SK-N-SH (cell line): ENCODE results near the gene TJP1. TPM values are rescaled to one million over a fixed set of nuclear protein-coding genes. Genes with fewer than 3 reads are reported as not detected.

ENCODE experiments used
- CTCF ChIA-PET: fragments of 300-600, 350-600 bp; formaldehyde crosslinking; extraction: SDS; loops from one replicate; lab custom pipeline; 2021; lab: Yijun Ruan, JAX
- POLR2A ChIA-PET: fragments of 350-600 bp; sonication (Branson Sonifier 250); formaldehyde crosslinking; extraction: SDS; loops from one replicate; lab custom pipeline; 2020; ENCODE audit warnings: antibody characterized with exemption, inconsistent platforms; lab: Yijun Ruan, JAX
- DNase-seq: peaks from one replicate; pipeline ENCODE4 v3.0.0; 2012
- H2AFZ ChIP-seq: fragments of 200-600 bp; sonication (generic); 2 replicates; pipeline ENCODE4 v1.8.1; 2016; ENCODE audit warnings: antibody characterized with exemption, mild to moderate bottlenecking, low read depth
- H3F3A ChIP-seq: fragments of 200-600 bp; sonication (generic); replicated peaks from 2 replicates; pipeline ENCODE3; 2016; ENCODE audit warnings: antibody characterized with exemption, mild to moderate bottlenecking; ENCODE audit not compliant: insufficient read depth
- H3K27ac ChIP-seq, 2 experiments: fragments of 200-500 bp in 1 of 2; fragments of 200-600 bp in 1 of 2; sonication (Bioruptor generic) in 1 of 2; sonication (generic), shearing (Covaris generic) in 1 of 2; 2 replicates each; pipeline versions ENCODE4 v1.5.1 to v1.6.1; 2014 to 2016; ENCODE audit warnings: low read depth in 2 of 2, inconsistent platforms in 1 of 2, low read length in 1 of 2, mild to moderate bottlenecking in 1 of 2, mixed read lengths in 1 of 2
- H3K27me3 ChIP-seq: fragments of 200-600 bp; sonication (generic), shearing (Covaris generic); 2 replicates; pipeline ENCODE4 v1.6.1; 2016; ENCODE audit warnings: mixed run types; ENCODE audit not compliant: insufficient read depth
- H3K36me3 ChIP-seq, 2 experiments: fragments of 200-500 bp in 1 of 2; fragments of 200-600 bp in 1 of 2; sonication (Bioruptor generic) in 1 of 2; sonication (generic) in 1 of 2; replicated peaks in 1 of 2; 2 replicates each; pipeline versions ENCODE3 to v1.5.1; 2014 to 2016; ENCODE audit warnings: low read length in 1 of 2, mild to moderate bottlenecking in 1 of 2; ENCODE audit not compliant: insufficient read depth in 2 of 2, control insufficient read depth in 1 of 2
- H3K4me1 ChIP-seq, 2 experiments: fragments of 200-500 bp in 1 of 2; fragments of 200-600 bp in 1 of 2; sonication (Bioruptor generic) in 1 of 2; sonication (generic), shearing (Covaris generic) in 1 of 2; 2 replicates each; pipeline versions ENCODE4 v1.5.1 to v1.6.1; 2014 to 2016; ENCODE audit warnings: low read depth in 1 of 2, low read length in 1 of 2, mixed run types in 1 of 2; ENCODE audit not compliant: insufficient read depth in 2 of 2, control insufficient read depth in 1 of 2
- H3K4me2 ChIP-seq: fragments of 200-600 bp; sonication (generic), shearing (Covaris generic); 2 replicates; pipeline ENCODE4 v1.6.1; 2017; ENCODE audit warnings: mixed run types
- H3K4me3 ChIP-seq, 2 experiments: fragments of 200-500 bp in 1 of 2; fragments of 200-600 bp in 1 of 2; sonication (Bioruptor generic) in 1 of 2; sonication (generic), shearing (Covaris generic) in 1 of 2; 2 replicates each; pipeline versions ENCODE4 v1.5.1 to v1.8.1; 2014 to 2016; ENCODE audit warnings: low read depth in 2 of 2, inconsistent platforms in 1 of 2, low read length in 1 of 2, mild to moderate bottlenecking in 1 of 2, mixed read lengths in 1 of 2, moderate library complexity in 1 of 2
- H3K79me2 ChIP-seq: fragments of 200-600 bp; sonication (generic); 2 replicates; pipeline ENCODE4 v1.8.1; 2017; ENCODE audit warnings: mild to moderate bottlenecking; ENCODE audit not compliant: insufficient read depth
- H3K9ac ChIP-seq: fragments of 200-600 bp; sonication (generic); 2 replicates; pipeline ENCODE4 v1.6.1; 2017; ENCODE audit warnings: mixed run types
- H3K9me2 ChIP-seq: fragments of 200-600 bp; sonication (generic); 2 replicates; pipeline ENCODE4 v1.6.1; 2017; ENCODE audit warnings: mixed run types
- H3K9me3 ChIP-seq: fragments of 200-600 bp; sonication (generic); 2 replicates; pipeline ENCODE4 v1.6.1; 2017; ENCODE audit warnings: mixed run types, mild to moderate bottlenecking, moderate library complexity
- H4K20me1 ChIP-seq: fragments of 200-600 bp; sonication (generic); 2 replicates; pipeline ENCODE4 v1.6.1; 2017; ENCODE audit warnings: mild to moderate bottlenecking, mixed run types; ENCODE audit not compliant: insufficient read depth
- CHD2 ChIP-seq: fragments of 150-350 bp; IDR thresholded peaks from 2 replicates; pipeline ENCODE4 v1.6.1; 2018; ENCODE audit warnings: low read length; ENCODE audit not compliant: partially characterized antibody
- EP300 ChIP-seq, 2 experiments: IDR thresholded peaks; 2 replicates each; pipeline versions ENCODE4 v1.4.0 to v1.6.1; 2012; ENCODE audit warnings: borderline replicate concordance in 1 of 2, low read depth in 1 of 2, low read length in 1 of 2
- FOSL2 ChIP-seq: IDR thresholded peaks from 2 replicates; pipeline ENCODE4 v1.4.0; 2012; ENCODE audit warnings: low read depth, mild to moderate bottlenecking, moderate library complexity, borderline replicate concordance
- GATA2 ChIP-seq: sonication (generic); formaldehyde crosslinking; IDR thresholded peaks from 2 replicates; pipeline ENCODE4 v1.5.0; 2020; ENCODE audit warnings: mild to moderate bottlenecking, missing genetic modification reagents
- MXI1 ChIP-seq: IDR thresholded peaks from 2 replicates; pipeline ENCODE4 v1.6.1; 2012; ENCODE audit warnings: mild to moderate bottlenecking, low read depth, low read length, improper control_type of control experiment
- NFIC ChIP-seq: IDR thresholded peaks from 2 replicates; pipeline ENCODE4 v1.4.0; 2012; ENCODE audit warnings: borderline replicate concordance
- RCOR1 ChIP-seq: fragments of 150-350 bp; IDR thresholded peaks from 2 replicates; pipeline ENCODE4 v1.6.1; 2017; ENCODE audit warnings: antibody characterized with exemption, low read length
- RXRA ChIP-seq: IDR thresholded peaks from 2 replicates; pipeline ENCODE4 v1.4.0; 2012; ENCODE audit warnings: low read depth, mild to moderate bottlenecking, borderline replicate concordance
- SIN3A ChIP-seq: IDR thresholded peaks from 2 replicates; pipeline ENCODE4 v1.6.1; 2012; ENCODE audit warnings: low read depth, mild to moderate bottlenecking, low read length, moderate library complexity, borderline replicate concordance
- TAF1 ChIP-seq: IDR thresholded peaks from 2 replicates; pipeline ENCODE4 v1.6.1; 2012; ENCODE audit warnings: low read depth, mild to moderate bottlenecking, low read length, moderate library complexity, borderline replicate concordance
- TCF12 ChIP-seq: IDR thresholded peaks from 2 replicates; pipeline ENCODE4 v1.4.0; 2012
- TEAD4 ChIP-seq: IDR thresholded peaks from 2 replicates; pipeline ENCODE4 v1.4.0; 2012; ENCODE audit warnings: mild to moderate bottlenecking, borderline replicate concordance; ENCODE audit not compliant: insufficient read depth
- YY1 ChIP-seq: IDR thresholded peaks from 2 replicates; pipeline ENCODE4 v1.4.0; 2012; ENCODE audit warnings: low read depth, mild to moderate bottlenecking
- WGBS: methylation state at CpG from one replicate; pipeline ENCODE4 v1.1.6; 2017; ENCODE audit warnings: low lambda C conversion rate; 5-methylcytosine and 5-hydroxymethylcytosine counted together
- polyA plus RNA-seq, 3 experiments: library from polyadenylated mRNA; depleted of rRNA; stranded (reverse); fragments of >200 nt; gene quantifications; 2 replicates each; pipeline ENCODE4 v1.2.3, GENCODE V29; 2012
- TF ChIP-seq, protein P1 (sequence below): fragments of 150-350 bp; IDR thresholded peaks from 2 replicates; pipeline ENCODE4 v1.6.1; 2017; ENCODE audit warnings: antibody characterized with exemption, low read length, low read depth, borderline replicate concordance
- TF ChIP-seq, protein P2 (sequence below): fragments of 200-600 bp; sonication (generic); IDR thresholded peaks from 2 replicates; pipeline ENCODE4 v1.6.1; 2017; ENCODE audit warnings: antibody characterized with exemption, mild to moderate bottlenecking, moderate library complexity
- TF ChIP-seq, protein P3 (sequence below): IDR thresholded peaks from 2 replicates; pipeline ENCODE4 v1.4.0; 2012; ENCODE audit warnings: low read depth
- TF ChIP-seq, protein P4 (sequence below): fragments of 150-350 bp; IDR thresholded peaks from 2 replicates; pipeline ENCODE4 v1.6.1; 2016; ENCODE audit warnings: mild to moderate bottlenecking, low read depth, low read length
- TF ChIP-seq, protein P5 (sequence below): IDR thresholded peaks from 2 replicates; pipeline ENCODE4 v1.4.0; 2012; ENCODE audit warnings: low read depth, borderline replicate concordance
- TF ChIP-seq, protein P6 (sequence below): IDR thresholded peaks from 2 replicates; pipeline ENCODE4 v1.6.1; 2012; ENCODE audit warnings: mild to moderate bottlenecking, low read depth, low read length, moderate library complexity

The TJP1 gene
- polyA plus RNA-seq, 1 of the 3 experiments (the other 2 are of a cell fraction), result 17.5 TPM

DNA sequence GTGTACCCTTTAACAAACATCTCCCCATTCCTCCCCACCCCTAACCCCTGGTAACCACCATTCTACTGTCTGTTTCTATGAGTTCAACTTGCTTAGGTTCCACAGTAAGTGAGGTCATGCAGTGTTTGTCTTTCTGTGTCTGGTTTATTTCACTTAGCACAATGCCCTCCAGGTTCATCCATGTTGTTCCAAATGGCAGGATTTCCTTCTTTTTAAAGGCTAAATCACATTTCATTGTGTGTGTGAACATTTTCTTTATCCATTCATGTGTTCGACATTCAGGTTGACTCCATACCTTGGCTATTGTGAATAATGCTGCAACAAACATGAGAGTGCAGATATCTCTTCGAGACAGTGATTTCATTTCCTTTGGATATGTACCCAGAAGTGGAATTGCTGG lies 62.7 kb downstream of the TJP1 start (continued):
- TF ChIP-seq, protein P1, sequence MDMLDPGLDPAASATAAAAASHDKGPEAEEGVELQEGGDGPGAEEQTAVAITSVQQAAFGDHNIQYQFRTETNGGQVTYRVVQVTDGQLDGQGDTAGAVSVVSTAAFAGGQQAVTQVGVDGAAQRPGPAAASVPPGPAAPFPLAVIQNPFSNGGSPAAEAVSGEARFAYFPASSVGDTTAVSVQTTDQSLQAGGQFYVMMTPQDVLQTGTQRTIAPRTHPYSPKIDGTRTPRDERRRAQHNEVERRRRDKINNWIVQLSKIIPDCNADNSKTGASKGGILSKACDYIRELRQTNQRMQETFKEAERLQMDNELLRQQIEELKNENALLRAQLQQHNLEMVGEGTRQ, result no peak
- TF ChIP-seq SIN3A (no peak), FOSL2 (no peak), EP300 (IDR thresholded peaks at IDR 0.05; ENCODE audit: borderline replicate concordance in 1 of 2, low read depth in 1 of 2, low read length in 1 of 2) (no peak)
- TF ChIP-seq, protein P2, sequence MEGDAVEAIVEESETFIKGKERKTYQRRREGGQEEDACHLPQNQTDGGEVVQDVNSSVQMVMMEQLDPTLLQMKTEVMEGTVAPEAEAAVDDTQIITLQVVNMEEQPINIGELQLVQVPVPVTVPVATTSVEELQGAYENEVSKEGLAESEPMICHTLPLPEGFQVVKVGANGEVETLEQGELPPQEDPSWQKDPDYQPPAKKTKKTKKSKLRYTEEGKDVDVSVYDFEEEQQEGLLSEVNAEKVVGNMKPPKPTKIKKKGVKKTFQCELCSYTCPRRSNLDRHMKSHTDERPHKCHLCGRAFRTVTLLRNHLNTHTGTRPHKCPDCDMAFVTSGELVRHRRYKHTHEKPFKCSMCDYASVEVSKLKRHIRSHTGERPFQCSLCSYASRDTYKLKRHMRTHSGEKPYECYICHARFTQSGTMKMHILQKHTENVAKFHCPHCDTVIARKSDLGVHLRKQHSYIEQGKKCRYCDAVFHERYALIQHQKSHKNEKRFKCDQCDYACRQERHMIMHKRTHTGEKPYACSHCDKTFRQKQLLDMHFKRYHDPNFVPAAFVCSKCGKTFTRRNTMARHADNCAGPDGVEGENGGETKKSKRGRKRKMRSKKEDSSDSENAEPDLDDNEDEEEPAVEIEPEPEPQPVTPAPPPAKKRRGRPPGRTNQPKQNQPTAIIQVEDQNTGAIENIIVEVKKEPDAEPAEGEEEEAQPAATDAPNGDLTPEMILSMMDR, result no peak

DNA sequence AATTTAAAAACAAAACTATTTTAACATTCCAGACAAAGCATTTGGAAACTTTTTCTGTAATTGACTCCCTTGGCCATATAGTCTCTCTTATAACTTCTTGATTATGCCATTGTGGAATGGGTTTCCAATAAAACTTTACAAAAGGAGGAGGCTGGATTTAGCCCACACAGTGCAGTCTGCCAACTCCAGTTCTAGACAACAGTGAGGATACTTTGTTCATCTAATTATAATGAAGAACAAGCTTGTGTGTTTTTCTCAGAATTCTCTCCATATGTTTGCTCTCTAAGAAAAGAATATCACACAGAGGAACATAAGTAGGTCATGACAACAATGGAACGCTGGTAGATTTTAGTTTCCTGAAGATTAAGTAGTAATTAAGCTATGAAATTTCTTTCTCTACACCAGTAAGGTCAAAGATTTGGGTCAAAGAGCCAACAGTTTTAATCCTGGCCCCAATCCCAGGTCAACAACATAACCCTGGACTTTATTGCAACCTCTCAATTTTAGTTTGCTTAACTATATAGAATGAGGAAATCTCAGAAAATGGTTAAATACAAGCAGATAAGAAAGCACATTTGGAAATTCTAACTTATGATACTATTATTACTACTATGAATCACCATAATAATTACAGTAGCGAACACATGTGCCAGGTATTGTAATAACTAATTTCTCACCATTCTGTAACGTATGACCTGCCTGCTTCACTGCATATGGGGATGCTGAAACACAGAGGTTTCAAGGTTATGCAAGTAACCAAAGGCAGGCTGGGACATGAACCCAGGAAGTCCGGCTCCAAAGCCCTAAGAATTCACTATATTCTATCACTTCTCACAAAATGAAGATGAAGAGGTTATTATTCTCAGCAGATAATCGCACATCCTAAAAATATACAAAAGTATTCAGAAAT lies 65.7 kb downstream of the TJP1 start:
- Histone ChIP-seq H3K4me3 (no peak overlapping the region), H3K9me3 (no peaks in the 10 kb centered on the region), H3K4me2 (no peak overlapping the region), H3F3A (no peaks in the 10 kb centered on the region), H2AFZ (no peak overlapping the region), H3K27me3 (no peaks in the 10 kb centered on the region), H3K27ac (no peak overlapping the region), H3K4me1 (peaks cover 2 to 12% of the 10 kb centered on the region in 2 experiments; a peak in 3 of 4 replicates), H4K20me1 (no peaks in the 10 kb centered on the region), H3K9ac (no peak overlapping the region), H3K36me3 (peaks cover 29 to 39% of the 10 kb centered on the region in 2 experiments), H3K79me2 (peaks cover 36% of the 10 kb centered on the region), H3K9me2 (no peaks in the 10 kb centered on the region)
- DNase-seq, result no peak
- WGBS, result 77% methylated on average over 5 of the region's 5 CpGs
- CTCF ChIA-PET, result interaction anchor here (0.6 to 1.6 kb wide), 3 partner anchors 316 to 782 kb away, joined by 3 to 4 read pairs (median 3); no protein-coding TSS in a partner anchor
- POLR2A ChIA-PET, result no interaction called here
- TF ChIP-seq RXRA, result no peak
- TF ChIP-seq, protein P3, sequence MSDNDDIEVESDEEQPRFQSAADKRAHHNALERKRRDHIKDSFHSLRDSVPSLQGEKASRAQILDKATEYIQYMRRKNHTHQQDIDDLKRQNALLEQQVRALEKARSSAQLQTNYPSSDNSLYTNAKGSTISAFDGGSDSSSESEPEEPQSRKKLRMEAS, result no peak
- TF ChIP-seq, protein P4, sequence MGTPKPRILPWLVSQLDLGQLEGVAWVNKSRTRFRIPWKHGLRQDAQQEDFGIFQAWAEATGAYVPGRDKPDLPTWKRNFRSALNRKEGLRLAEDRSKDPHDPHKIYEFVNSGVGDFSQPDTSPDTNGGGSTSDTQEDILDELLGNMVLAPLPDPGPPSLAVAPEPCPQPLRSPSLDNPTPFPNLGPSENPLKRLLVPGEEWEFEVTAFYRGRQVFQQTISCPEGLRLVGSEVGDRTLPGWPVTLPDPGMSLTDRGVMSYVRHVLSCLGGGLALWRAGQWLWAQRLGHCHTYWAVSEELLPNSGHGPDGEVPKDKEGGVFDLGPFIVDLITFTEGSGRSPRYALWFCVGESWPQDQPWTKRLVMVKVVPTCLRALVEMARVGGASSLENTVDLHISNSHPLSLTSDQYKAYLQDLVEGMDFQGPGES, result no peak
- TF ChIP-seq YY1, result no peak
- TF ChIP-seq CHD2, result no peak
- TF ChIP-seq NFIC, result no peak
- no peak for TF ChIP-seq GATA2 (CRISPR knock-in tag)
- no peak for TF ChIP-seq MXI1
- no peak for TF ChIP-seq SIN3A
- no peak for TF ChIP-seq TCF12
- TF ChIP-seq, protein P5, sequence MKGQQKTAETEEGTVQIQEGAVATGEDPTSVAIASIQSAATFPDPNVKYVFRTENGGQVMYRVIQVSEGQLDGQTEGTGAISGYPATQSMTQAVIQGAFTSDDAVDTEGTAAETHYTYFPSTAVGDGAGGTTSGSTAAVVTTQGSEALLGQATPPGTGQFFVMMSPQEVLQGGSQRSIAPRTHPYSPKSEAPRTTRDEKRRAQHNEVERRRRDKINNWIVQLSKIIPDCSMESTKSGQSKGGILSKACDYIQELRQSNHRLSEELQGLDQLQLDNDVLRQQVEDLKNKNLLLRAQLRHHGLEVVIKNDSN, result no peak
- no peak for TF ChIP-seq FOSL2
- TF ChIP-seq, protein P6, sequence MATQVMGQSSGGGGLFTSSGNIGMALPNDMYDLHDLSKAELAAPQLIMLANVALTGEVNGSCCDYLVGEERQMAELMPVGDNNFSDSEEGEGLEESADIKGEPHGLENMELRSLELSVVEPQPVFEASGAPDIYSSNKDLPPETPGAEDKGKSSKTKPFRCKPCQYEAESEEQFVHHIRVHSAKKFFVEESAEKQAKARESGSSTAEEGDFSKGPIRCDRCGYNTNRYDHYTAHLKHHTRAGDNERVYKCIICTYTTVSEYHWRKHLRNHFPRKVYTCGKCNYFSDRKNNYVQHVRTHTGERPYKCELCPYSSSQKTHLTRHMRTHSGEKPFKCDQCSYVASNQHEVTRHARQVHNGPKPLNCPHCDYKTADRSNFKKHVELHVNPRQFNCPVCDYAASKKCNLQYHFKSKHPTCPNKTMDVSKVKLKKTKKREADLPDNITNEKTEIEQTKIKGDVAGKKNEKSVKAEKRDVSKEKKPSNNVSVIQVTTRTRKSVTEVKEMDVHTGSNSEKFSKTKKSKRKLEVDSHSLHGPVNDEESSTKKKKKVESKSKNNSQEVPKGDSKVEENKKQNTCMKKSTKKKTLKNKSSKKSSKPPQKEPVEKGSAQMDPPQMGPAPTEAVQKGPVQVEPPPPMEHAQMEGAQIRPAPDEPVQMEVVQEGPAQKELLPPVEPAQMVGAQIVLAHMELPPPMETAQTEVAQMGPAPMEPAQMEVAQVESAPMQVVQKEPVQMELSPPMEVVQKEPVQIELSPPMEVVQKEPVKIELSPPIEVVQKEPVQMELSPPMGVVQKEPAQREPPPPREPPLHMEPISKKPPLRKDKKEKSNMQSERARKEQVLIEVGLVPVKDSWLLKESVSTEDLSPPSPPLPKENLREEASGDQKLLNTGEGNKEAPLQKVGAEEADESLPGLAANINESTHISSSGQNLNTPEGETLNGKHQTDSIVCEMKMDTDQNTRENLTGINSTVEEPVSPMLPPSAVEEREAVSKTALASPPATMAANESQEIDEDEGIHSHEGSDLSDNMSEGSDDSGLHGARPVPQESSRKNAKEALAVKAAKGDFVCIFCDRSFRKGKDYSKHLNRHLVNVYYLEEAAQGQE, result no peak
- no peak for TF ChIP-seq RCOR1
- no peak for TF ChIP-seq TAF1
- TF ChIP-seq TEAD4, result no peak
